Measurements from ENCODE around the gene APLP2. TPM values are rescaled to one million over a fixed set of nuclear protein-coding genes. Genes with fewer than 3 reads are reported as not detected.

APLP2 gene
- total RNA-seq, 3 donors from 2014 or later (not counting 1 experiment from before 2014, with no cell fraction given): 99.8 to 119 (median 116) TPM

GRCh38 chr11:130112071-130112830, 42.6 kb downstream of the APLP2 start:
- H3K4me1 Mint-ChIP-seq: peaks cover 31 to 39% of the 10 kb centered on the region in 2 donors
- H3K27ac ChIP-seq (ENCODE audit: low read length): no peak overlapping the region
- no peak for ATAC-seq
- WGBS (ENCODE audit: insufficient coverage): 97% methylated on average over 10 of the region's 10 CpGs
- peak overlapping the region in 1 of 2 donors; percentile 82 for H3K27ac Mint-ChIP-seq
- no peaks in the 10 kb centered on the region for H3K27me3 ChIP-seq (ENCODE audit: control insufficient read depth, insufficient read depth, low read length)
- H3K27me3 Mint-ChIP-seq (ENCODE audit: low read depth in 2 of 2): no peaks in the 10 kb centered on the region
- H3K36me3 ChIP-seq (ENCODE audit: control insufficient read depth, insufficient read depth, low read length): peaks cover 6% of the 10 kb centered on the region
- no peak for DNase-seq
- peak overlapping the region; percentile 72 for H3K4me3 Mint-ChIP-seq
- no peaks in the 10 kb centered on the region for H3K9me3 ChIP-seq (ENCODE audit: control insufficient read depth, insufficient read depth, low read length)
- intact Hi-C loops (cut with micrococcal nuclease): no loop called here
- no peaks in the 10 kb centered on the region for H3K9me3 Mint-ChIP-seq
- no peak for TF ChIP-seq CTCF (IDR thresholded peaks at IDR 0.05)
- peaks cover 11% of the 10 kb centered on the region for H3K4me1 ChIP-seq (ENCODE audit: control insufficient read depth, insufficient read depth, low read length)
- H3K36me3 Mint-ChIP-seq: peaks cover 7% of the 10 kb centered on the region
- H3K4me3 ChIP-seq (ENCODE audit: low read length): no peak overlapping the region

GRCh38 chr11:130114281-130114680, 44.6 kb downstream of the APLP2 start:
- peaks cover 7% of the 10 kb centered on the region for H3K36me3 Mint-ChIP-seq
- Histone ChIP-seq H3K27ac (ENCODE audit: low read length) (no peak overlapping the region), H3K4me3 (ENCODE audit: low read length) (no peak overlapping the region), H3K4me1 (ENCODE audit: control insufficient read depth, insufficient read depth, low read length) (peaks cover 28% of the 10 kb centered on the region), H3K36me3 (ENCODE audit: control insufficient read depth, insufficient read depth, low read length) (peaks cover 6% of the 10 kb centered on the region), H3K27me3 (ENCODE audit: control insufficient read depth, insufficient read depth, low read length) (no peaks in the 10 kb centered on the region), H3K9me3 (ENCODE audit: control insufficient read depth, insufficient read depth, low read length) (no peaks in the 10 kb centered on the region)
- no peak for ATAC-seq
- DNase-seq: no peak
- H3K27me3 Mint-ChIP-seq (ENCODE audit: low read depth in 2 of 2): no peaks in the 10 kb centered on the region
- 92% methylated on average over 5 of the region's 5 CpGs for WGBS (ENCODE audit: insufficient coverage)
- TF ChIP-seq CTCF (IDR thresholded peaks at IDR 0.05): no peak
- H3K4me1 Mint-ChIP-seq: peaks cover 46 to 51% of the 10 kb centered on the region in 2 donors
- H3K27ac Mint-ChIP-seq: no peak overlapping the region
- intact Hi-C loops (cut with micrococcal nuclease): no loop called here
- H3K9me3 Mint-ChIP-seq: no peaks in the 10 kb centered on the region
- H3K4me3 Mint-ChIP-seq: no peak overlapping the region

- intact Hi-C loops (cut with micrococcal nuclease): loop anchor here (5.0 kb wide), 1 partner anchor 42 kb away; no protein-coding TSS in a partner anchor
- H3K27ac ChIP-seq (ENCODE audit: low read length): no peak overlapping the region
- TF ChIP-seq CTCF (IDR thresholded peaks at IDR 0.05): no peak
- DNase-seq (no peak), ATAC-seq (no peak)
- Mint-ChIP-seq H3K9me3 (no peaks in the 10 kb centered on the region), H3K27me3 (ENCODE audit: low read depth in 2 of 2) (no peaks in the 10 kb centered on the region), H3K4me1 (peaks cover 46 to 52% of the 10 kb centered on the region in 2 donors), H3K4me3 (no peak overlapping the region), H3K36me3 (peaks cover 7% of the 10 kb centered on the region), H3K27ac (no peak overlapping the region)
- peaks cover 6% of the 10 kb centered on the region for H3K36me3 ChIP-seq (ENCODE audit: control insufficient read depth, insufficient read depth, low read length)
- H3K4me1 ChIP-seq (ENCODE audit: control insufficient read depth, insufficient read depth, low read length): peaks cover 29% of the 10 kb centered on the region
- 97% methylated on average over 4 of the region's 4 CpGs for WGBS (ENCODE audit: insufficient coverage)
- no peak overlapping the region for H3K4me3 ChIP-seq (ENCODE audit: low read length)
- H3K9me3 ChIP-seq (ENCODE audit: control insufficient read depth, insufficient read depth, low read length): no peaks in the 10 kb centered on the region
- H3K27me3 ChIP-seq (ENCODE audit: control insufficient read depth, insufficient read depth, low read length): no peaks in the 10 kb centered on the region
Observed at GRCh38 chr11:130114726-130115125, 45.0 kb downstream of the APLP2 start.

Measured in natural killer cell (primary cell).